DMS79 treated with DMSO at 0.1 percent for 48 hours (cell line): ENCODE data around the gene BEND7.
"Not testable (repeated sequence)": the region's sequence is repeated elsewhere in the genome, so short reads cannot be mapped to it uniquely, and the experiment has no call there.

Experiments used
- DNase-seq: peaks from one replicate; lab custom pipeline; 2025; lab: John Stamatoyannopoulos, UW

The BEND7 gene

GRCh38 chr10:13420532-13421307 is 108.1 kb downstream of the BEND7 start:
- DNase-seq: no peak

GRCh38 chr10:13417459-13418126 is 111.2 kb downstream of the BEND7 start:
- DNase-seq: no peak

GRCh38 chr10:13416760-13417159 is 112.1 kb downstream of the BEND7 start:
- no peak for DNase-seq

- DNase-seq: no peak
Measured at GRCh38 chr10:13414855-13415254, 114.0 kb downstream of the BEND7 start.

GRCh38 chr10:13414137-13414536 is 114.7 kb downstream of the BEND7 start:
- no peak for DNase-seq

GRCh38 chr10:13412894-13413293 is 115.9 kb downstream of the BEND7 start:
- DNase-seq: no peak

GRCh38 chr10:13404791-13405190 is 124.0 kb downstream of the BEND7 start:
- DNase-seq: no peak

GRCh38 chr10:13404305-13404759 is 124.5 kb downstream of the BEND7 start:
- DNase-seq: no peak

- DNase-seq: not testable (repeated sequence)
Measured at GRCh38 chr10:13403426-13403825, 125.4 kb downstream of the BEND7 start.

GRCh38 chr10:13402021-13402420 is 126.8 kb downstream of the BEND7 start:
- DNase-seq: no peak

- no peak for DNase-seq
Measured at GRCh38 chr10:13401142-13401541, 127.7 kb downstream of the BEND7 start.

GRCh38 chr10:13400196-13400965 is 128.4 kb downstream of the BEND7 start:
- no peak for DNase-seq

- DNase-seq: no peak
Measured at GRCh38 chr10:13399752-13400151, 129.1 kb downstream of the BEND7 start.

GRCh38 chr10:13399236-13399635 is 129.6 kb downstream of the BEND7 start:
- no peak for DNase-seq

GRCh38 chr10:13397052-13397451 is 131.8 kb downstream of the BEND7 start:
- DNase-seq: no peak

- no peak for DNase-seq
Measured at GRCh38 chr10:13396369-13396768, 132.4 kb downstream of the BEND7 start.

GRCh38 chr10:13395540-13395939 is 133.3 kb downstream of the BEND7 start:
- DNase-seq: no peak

GRCh38 chr10:13393640-13394039 is 135.2 kb downstream of the BEND7 start:
- no peak for DNase-seq

GRCh38 chr10:13392701-13393100 is 136.1 kb downstream of the BEND7 start:
- DNase-seq: no peak
